K562 (cell line): Measurements from ENCODE around the gene RBKS. TPM values are rescaled to one million over a fixed set of nuclear protein-coding genes. Genes with fewer than 3 reads are reported as not detected.

Experiments
- CTBP1 ChIP-seq: fragments of 450-650 bp; IDR thresholded peaks from 2 replicates; pipeline ENCODE4 v1.6.1; 2016; ENCODE audit warnings: borderline replicate concordance
- ETV5 ChIP-seq: sonication (generic); formaldehyde crosslinking; IDR thresholded peaks from 2 replicates; pipeline ENCODE4 v1.4.0; 2020; ENCODE audit warnings: low read depth, mild to moderate bottlenecking, missing genetic modification reagents
- FOXA3 ChIP-seq, 2 experiments: fragments of 450-650 bp in 1 of 2; sonication (generic) in 1 of 2; formaldehyde crosslinking; IDR thresholded peaks in 1 of 2; conservative IDR thresholded peaks in 1 of 2; 2 replicates each; pipeline versions ENCODE4 v1.4.0 to v1.8.0; 2020 to 2022; ENCODE audit warnings: mild to moderate bottlenecking in 2 of 2, missing genetic modification reagents in 1 of 2
- FOXP4 ChIP-seq: sonication (generic); formaldehyde crosslinking; IDR thresholded peaks from 2 replicates; pipeline ENCODE4 v1.8.0; 2022; ENCODE audit warnings: mild to moderate bottlenecking, missing genetic modification reagents, borderline replicate concordance
- LCOR ChIP-seq: sonication (generic); formaldehyde crosslinking; IDR thresholded peaks from 2 replicates; pipeline ENCODE4 v1.8.0; 2022; ENCODE audit warnings: mild to moderate bottlenecking, missing genetic modification reagents
- MGA ChIP-seq: fragments of 450-650 bp; IDR thresholded peaks from 2 replicates; pipeline ENCODE4 v1.6.1; 2016; ENCODE audit warnings: mild to moderate bottlenecking, moderate library complexity
- RBM34 ChIP-seq: fragments of 200-400 bp; formaldehyde crosslinking; IDR thresholded peaks from 2 replicates; pipeline ENCODE4 v1.6.1; 2018; ENCODE audit warnings: low read length, borderline replicate concordance; ENCODE audit not compliant: insufficient read depth
- SETDB1 ChIP-seq: IDR thresholded peaks from one replicate; pipeline ENCODE4 v1.6.1; 2012; ENCODE audit warnings: low read length, control low read depth, inconsistent platforms
- ZNF239 ChIP-seq: fragments of 250-450 bp; sonication (Bioruptor Pico); IDR thresholded peaks from 2 replicates; pipeline ENCODE4 v1.4.0; 2020; ENCODE audit warnings: mild to moderate bottlenecking
- ZNF354B ChIP-seq: fragments of 250-450 bp; sonication (Bioruptor Pico); IDR thresholded peaks from 2 replicates; pipeline ENCODE4 v1.4.0; 2020
- ZNF699 ChIP-seq: fragments of 250-450 bp; sonication (Bioruptor Pico); IDR thresholded peaks from 2 replicates; pipeline ENCODE4 v1.8.0; 2021; ENCODE audit warnings: mild to moderate bottlenecking, moderate library complexity; ENCODE audit not compliant: insufficient replicate concordance
- polyA plus RNA-seq, 8 experiments: library from polyadenylated mRNA; depleted of rRNA in 4 of 8; stranded (reverse) in 5 of 8; unstranded in 3 of 8; fragments of >200 nt; fragmentation: Nextera tagmentation in 2 of 8; fragmentation: Illumina TruSeq in 1 of 8; extraction: Ambion mirVana in 2 of 8; extraction: Trizol in 1 of 8; gene quantifications; 2 replicates each; pipeline versions ENCODE4 v1.2.1 to v1.2.3, GENCODE V29; 2011 to 2014; ENCODE audit warnings: inconsistent platforms in 1 of 8, missing spikeins in 1 of 8
- total RNA-seq, 7 experiments: library from RNA; depleted of rRNA in 6 of 7; stranded (reverse); fragments of >200 nt in 6 of 7; fragmentation: Illumina TruSeq in 2 of 7; extraction: Trizol in 2 of 7; gene quantifications; 2 replicates each; pipeline versions ENCODE4 v1.2.1 to v1.2.3, GENCODE V29; 2011 to 2021; ENCODE audit warnings: low replicate concordance in 1 of 7

The RBKS gene
- total and polyA plus RNA-seq, 9 of the 15 experiments (the other 6 are each of a cell fraction or from before 2014, with no cell fraction given) = 0.06 to 0.39 (median 0.19) TPM

- no peak for TF ChIP-seq MGA
- TF ChIP-seq ZNF699 (CRISPR knock-in tag) = no peak
- no peak for TF ChIP-seq ETV5
- no peak for TF ChIP-seq CTBP1
- TF ChIP-seq ZNF239 = no peak
- no peak for TF ChIP-seq FOXP4
- TF ChIP-seq FOXA3 (CRISPR knock-in tag; conservative IDR thresholded peaks at IDR 0.05 in 1 of 2, IDR thresholded peaks at IDR 0.05 in 1 of 2) = no peak
- TF ChIP-seq LCOR (CRISPR knock-in tag) = no peak
- TF ChIP-seq RBM34 = no peak
- TF ChIP-seq ZNF354B (CRISPR knock-in tag) = no peak
- TF ChIP-seq SETDB1 = no peak
Measured at GRCh38 chr2:27762951-27763906, 127.0 kb downstream of the RBKS start (continued).
